SK-N-MC (cell line): ENCODE results near the gene TEX22.

Source experiments
- EZH2 ChIP-seq: fragments of 200-600 bp; sonication (generic); IDR thresholded peaks from one replicate; pipeline ENCODE4 v1.6.1; 2017; ENCODE audit warnings: antibody characterized with exemption
- POLR2AphosphoS5 ChIP-seq: IDR thresholded peaks from 2 replicates; pipeline ENCODE4 v1.6.1; 2012; ENCODE audit warnings: mild to moderate bottlenecking, low read depth, low read length, borderline replicate concordance

DNA sequence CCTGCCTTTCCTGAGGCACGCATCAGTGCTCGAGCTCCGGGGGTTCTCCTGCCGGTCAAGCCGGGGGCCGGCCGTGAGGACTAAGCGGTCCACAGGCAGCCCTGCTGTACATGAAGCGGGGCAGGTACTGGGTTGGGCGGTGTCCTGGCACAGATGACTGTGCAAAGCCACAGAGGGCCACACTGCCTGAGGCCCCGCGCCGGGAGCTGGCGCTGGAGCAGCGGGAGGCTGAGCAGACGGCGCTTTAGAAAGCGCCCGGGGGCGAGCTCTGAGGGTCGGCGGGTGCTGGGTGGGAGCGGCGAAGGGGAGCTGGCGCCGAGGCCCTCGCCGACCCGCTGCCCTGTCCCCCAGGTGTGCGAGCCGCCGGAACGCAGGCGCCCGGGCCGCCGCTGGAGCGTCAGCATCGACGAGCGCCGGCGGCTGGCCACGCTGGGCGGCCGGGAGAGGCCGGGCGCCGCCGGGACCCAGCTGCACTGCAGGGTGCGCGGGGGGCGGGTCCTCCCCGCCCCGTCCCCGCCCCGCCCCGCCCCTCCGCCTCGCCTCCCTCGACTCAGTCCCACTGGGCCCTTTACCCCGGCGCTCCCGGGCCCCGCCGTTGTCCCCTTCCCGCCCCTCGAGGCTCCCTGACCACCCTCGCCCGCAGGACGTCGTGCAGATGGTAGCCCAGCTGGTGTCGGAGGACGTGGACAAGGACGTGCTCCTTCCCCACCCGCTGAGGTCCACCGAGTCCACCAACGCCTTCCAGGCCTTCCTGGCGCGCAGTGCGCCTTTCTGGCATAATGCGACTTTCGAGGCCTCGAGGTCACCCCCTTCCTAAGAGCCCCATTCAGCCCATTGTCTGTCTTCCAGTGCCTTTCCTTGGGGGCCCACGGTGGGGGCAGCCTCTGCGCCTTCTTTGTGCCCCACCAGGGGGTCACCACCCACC lies 12.9 kb downstream of the TEX22 start:
- TF ChIP-seq EZH2 (no peak), POLR2AphosphoS5 (peak; percentile 46)
